HG03342 (cell line): ENCODE measurements around the gene GPR35.

Experiments used
- ATAC-seq: cut with Tn5 transposase; IDR thresholded peaks from one replicate; pipeline ENCODE4 v1.9.1; 2021; ENCODE audit warnings: mild to moderate bottlenecking, moderate library complexity; ENCODE audit not compliant: unreplicated experiment

Gene GPR35

GRCh38 chr2:240624950-240625621, at the start of gene GPR35:
TSS of gene GPR35 (plus strand) at chr2:240625480. CDS start at chr2:240629953, 4,473 bp downstream.
- ATAC-seq: no peak

- no peak for ATAC-seq
These were observed 49.2 kb upstream of the GPR35 start for GRCh38 chr2:240576036-240576435.

- no peak for ATAC-seq
These were observed 48.7 kb upstream of the GPR35 start for GRCh38 chr2:240576436-240577205.

GRCh38 chr2:240577281-240578109, 47.8 kb upstream of the GPR35 start:
- no peak for ATAC-seq

GRCh38 chr2:240578110-240578450, 47.2 kb upstream of the GPR35 start:
- no peak for ATAC-seq

GRCh38 chr2:240578488-240578887, 46.8 kb upstream of the GPR35 start:
- ATAC-seq: no peak

GRCh38 chr2:240579071-240579762, 46.1 kb upstream of the GPR35 start:
- no peak for ATAC-seq

- no peak for ATAC-seq
These were observed 45.3 kb upstream of the GPR35 start for GRCh38 chr2:240579771-240580614.

- no peak for ATAC-seq
These were observed 43.5 kb upstream of the GPR35 start for GRCh38 chr2:240581811-240582210.

GRCh38 chr2:240582781-240583180, 42.5 kb upstream of the GPR35 start:
- ATAC-seq: no peak

GRCh38 chr2:240583774-240584173, 41.5 kb upstream of the GPR35 start:
- ATAC-seq: no peak

- ATAC-seq: peak; percentile 54
These were observed 40.7 kb upstream of the GPR35 start for GRCh38 chr2:240584486-240585031.

GRCh38 chr2:240585101-240585500, 40.2 kb upstream of the GPR35 start:
- ATAC-seq: peak; percentile 33

- no peak for ATAC-seq
These were observed 39.5 kb upstream of the GPR35 start for GRCh38 chr2:240585681-240586197.

GRCh38 chr2:240586198-240586918, 38.9 kb upstream of the GPR35 start, which contains the start of gene CAPN10:
TSS of gene CAPN10 (plus strand) at chr2:240586734. CDS start at chr2:240586912, 178 bp downstream.
- peak; percentile 52 for ATAC-seq

GRCh38 chr2:240586919-240587800, 38.1 kb upstream of the GPR35 start:
- ATAC-seq: peak; percentile 13

- ATAC-seq: no peak
These were observed 37.1 kb upstream of the GPR35 start for GRCh38 chr2:240588006-240588655.
